Osteoblast (primary cell): ENCODE results near the gene TECPR2. TPM values are rescaled to one million over a fixed set of nuclear protein-coding genes. Genes with fewer than 3 reads are reported as not detected.

Source experiments
- DNase-seq: peaks from one replicate; pipeline ENCODE4 v3.0.0; 2011; ENCODE audit warnings: low spot score, mixed read lengths; ENCODE audit not compliant: insufficient read length; ENCODE audit errors: missing footprints
- H2AFZ ChIP-seq: 2 replicates; pipeline ENCODE4 v1.6.0; 2011; ENCODE audit warnings: mild to moderate bottlenecking, low read length
- H3K27ac ChIP-seq: 2 replicates; pipeline ENCODE4 v1.5.1; 2011; ENCODE audit warnings: mild to moderate bottlenecking, low read depth, low read length, moderate library complexity
- H3K27me3 ChIP-seq: 2 replicates; pipeline ENCODE4 v1.6.0; 2012; ENCODE audit warnings: mild to moderate bottlenecking, control low read depth, inconsistent platforms, low read length, moderate library complexity; ENCODE audit not compliant: insufficient read depth
- H3K36me3 ChIP-seq: 2 replicates; pipeline ENCODE4 v1.5.1; 2011; ENCODE audit warnings: mild to moderate bottlenecking, low read length, control low read depth, moderate library complexity; ENCODE audit not compliant: insufficient read depth
- H3K4me1 ChIP-seq: 2 replicates; pipeline ENCODE4 v1.5.1; 2011; ENCODE audit warnings: mild to moderate bottlenecking, low read length, control low read depth, moderate library complexity; ENCODE audit not compliant: insufficient read depth
- H3K4me2 ChIP-seq: 2 replicates; pipeline ENCODE4 v1.6.0; 2011; ENCODE audit warnings: mild to moderate bottlenecking, low read length; ENCODE audit not compliant: insufficient read depth
- H3K4me3 ChIP-seq: fragments of 200-600 bp; sonication (generic); 3 replicates; pipeline ENCODE4 v1.5.1; 2012; ENCODE audit warnings: mild to moderate bottlenecking, low read length, inconsistent platforms; ENCODE audit not compliant: insufficient read depth
- H3K79me2 ChIP-seq: 2 replicates; pipeline ENCODE4 v1.6.0; 2012; ENCODE audit warnings: mild to moderate bottlenecking, low read length, control low read depth, inconsistent platforms; ENCODE audit not compliant: insufficient read depth
- H3K9me3 ChIP-seq: 2 replicates; pipeline ENCODE4 v1.5.1; 2011; ENCODE audit warnings: low read depth, low read length, control low read depth
- H4K20me1 ChIP-seq: 2 replicates; pipeline ENCODE4 v1.6.0; 2012; ENCODE audit warnings: mild to moderate bottlenecking, low read length, control low read depth; ENCODE audit not compliant: insufficient read depth
- total RNA-seq: library from RNA; depleted of rRNA; stranded (reverse); fragments of >200 nt; gene quantifications from 2 replicates; pipeline ENCODE4 v1.2.3, GENCODE V29; 2012
- TF ChIP-seq, protein P1 (sequence below): IDR thresholded peaks from 2 replicates; pipeline ENCODE4 v1.5.1; 2011; ENCODE audit warnings: mild to moderate bottlenecking, low read depth, low read length, moderate library complexity; ENCODE audit errors: extremely low read depth

Gene TECPR2
- total RNA-seq, 1 donor, result 13.0 TPM

DNA sequence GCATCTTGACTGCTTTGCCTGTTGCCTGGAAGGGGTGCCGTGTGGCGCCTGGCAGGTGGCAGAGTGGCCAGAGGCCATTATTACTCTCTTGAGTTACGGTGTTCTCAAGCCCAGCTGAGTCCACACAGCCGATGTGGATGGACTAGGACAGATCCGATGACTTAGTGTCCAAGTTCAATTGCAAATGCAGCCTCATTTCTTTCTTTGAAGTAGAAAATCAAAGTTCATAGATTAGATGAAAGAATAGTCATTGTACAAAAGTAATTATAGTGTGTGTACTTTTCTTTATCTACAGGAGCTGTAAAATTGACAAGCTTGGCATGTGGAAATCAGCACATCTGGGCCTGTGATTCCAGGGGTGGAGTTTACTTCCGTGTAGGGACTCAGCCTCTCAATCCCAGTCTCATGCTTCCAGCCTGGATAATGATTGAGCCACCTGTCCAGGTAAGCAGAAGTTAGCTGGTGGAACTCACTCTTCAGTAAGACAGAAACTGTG lies 102.2 kb downstream of the TECPR2 start:
- Histone ChIP-seq H3K36me3 (peaks cover 28% of the 10 kb centered on the region), H3K9me3 (no peaks in the 10 kb centered on the region), H2AFZ (no peak overlapping the region), H3K4me3 (no peak overlapping the region), H3K79me2 (no peaks in the 10 kb centered on the region), H3K27me3 (no peaks in the 10 kb centered on the region), H3K4me1 (no peaks in the 10 kb centered on the region), H4K20me1 (no peaks in the 10 kb centered on the region), H3K27ac (no peak overlapping the region), H3K4me2 (no peak overlapping the region)
- no peak for DNase-seq
- TF ChIP-seq, protein P1, sequence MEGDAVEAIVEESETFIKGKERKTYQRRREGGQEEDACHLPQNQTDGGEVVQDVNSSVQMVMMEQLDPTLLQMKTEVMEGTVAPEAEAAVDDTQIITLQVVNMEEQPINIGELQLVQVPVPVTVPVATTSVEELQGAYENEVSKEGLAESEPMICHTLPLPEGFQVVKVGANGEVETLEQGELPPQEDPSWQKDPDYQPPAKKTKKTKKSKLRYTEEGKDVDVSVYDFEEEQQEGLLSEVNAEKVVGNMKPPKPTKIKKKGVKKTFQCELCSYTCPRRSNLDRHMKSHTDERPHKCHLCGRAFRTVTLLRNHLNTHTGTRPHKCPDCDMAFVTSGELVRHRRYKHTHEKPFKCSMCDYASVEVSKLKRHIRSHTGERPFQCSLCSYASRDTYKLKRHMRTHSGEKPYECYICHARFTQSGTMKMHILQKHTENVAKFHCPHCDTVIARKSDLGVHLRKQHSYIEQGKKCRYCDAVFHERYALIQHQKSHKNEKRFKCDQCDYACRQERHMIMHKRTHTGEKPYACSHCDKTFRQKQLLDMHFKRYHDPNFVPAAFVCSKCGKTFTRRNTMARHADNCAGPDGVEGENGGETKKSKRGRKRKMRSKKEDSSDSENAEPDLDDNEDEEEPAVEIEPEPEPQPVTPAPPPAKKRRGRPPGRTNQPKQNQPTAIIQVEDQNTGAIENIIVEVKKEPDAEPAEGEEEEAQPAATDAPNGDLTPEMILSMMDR, result no peak

DNA sequence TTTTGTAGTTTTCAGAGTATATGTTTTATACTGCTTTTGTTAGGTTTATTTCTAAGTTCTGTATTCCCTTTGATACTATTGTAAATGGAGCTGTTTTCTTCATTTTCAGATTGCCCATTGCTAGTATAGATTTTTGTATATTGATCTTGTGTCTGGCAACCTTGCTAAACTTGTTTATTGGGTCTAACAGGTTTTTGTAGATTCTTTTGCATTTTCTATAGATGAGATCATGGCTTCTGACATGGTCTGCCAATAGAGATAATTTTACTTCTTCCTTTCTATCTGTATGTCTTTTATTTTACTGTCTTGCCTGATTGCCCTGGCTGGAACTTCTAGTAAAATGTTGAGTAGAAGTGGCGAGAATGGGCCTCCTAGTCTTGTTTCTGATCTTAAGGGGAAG lies 106.5 kb downstream of the TECPR2 start:
- Histone ChIP-seq H3K4me2 (no peak overlapping the region), H4K20me1 (peaks cover 5% of the 10 kb centered on the region), H3K79me2 (no peaks in the 10 kb centered on the region), H3K27me3 (no peaks in the 10 kb centered on the region), H3K4me1 (no peaks in the 10 kb centered on the region), H3K27ac (no peak overlapping the region), H3K4me3 (no peak overlapping the region), H3K9me3 (no peaks in the 10 kb centered on the region), H2AFZ (no peak overlapping the region), H3K36me3 (peaks cover 22% of the 10 kb centered on the region)
- DNase-seq, result no peak
- TF ChIP-seq, protein P1, result no peak

DNA sequence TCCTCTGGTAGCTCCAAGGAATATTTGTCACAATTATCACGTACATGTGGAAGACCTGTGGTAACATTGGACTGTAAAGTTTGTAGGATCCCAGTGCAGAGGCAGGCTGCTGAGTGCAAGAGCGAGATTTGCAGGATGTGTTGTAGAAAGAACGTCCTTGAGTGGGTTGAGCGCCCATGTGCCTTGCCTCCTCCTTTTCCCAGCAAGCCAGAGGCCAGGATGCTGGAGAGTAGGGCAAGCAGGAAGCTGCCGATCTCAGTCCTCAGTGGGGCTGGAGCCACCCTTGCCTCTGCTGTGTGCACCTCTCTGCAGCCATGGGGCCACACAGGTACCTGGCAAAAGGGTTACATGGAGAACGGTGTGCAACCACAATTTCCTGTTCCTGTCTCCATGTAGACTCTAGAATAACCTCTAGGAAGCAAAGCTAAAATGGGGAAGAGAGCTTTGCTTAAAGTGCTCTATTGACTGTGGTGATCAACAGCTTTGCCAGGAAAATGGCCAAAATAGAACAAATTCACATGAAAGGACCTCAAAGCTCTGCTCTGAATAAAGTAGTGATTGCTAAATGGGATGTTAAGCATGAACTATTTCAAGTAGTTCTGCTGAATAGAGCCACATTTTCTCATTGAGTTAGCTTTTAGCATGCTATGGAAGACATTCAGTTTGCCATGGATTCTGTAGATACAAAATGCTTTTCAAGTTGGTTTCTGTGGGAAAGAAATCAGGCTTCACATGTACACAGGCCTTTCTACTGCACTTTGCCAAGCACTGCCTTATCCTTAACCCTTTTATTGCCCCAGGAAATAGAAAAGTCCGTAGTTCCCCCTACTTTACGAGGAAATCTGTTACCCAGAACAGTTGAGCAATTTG lies 109.4 kb downstream of the TECPR2 start:
- H3K4me3 ChIP-seq, result no peak overlapping the region
- H3K9me3 ChIP-seq, result no peaks in the 10 kb centered on the region

DNA sequence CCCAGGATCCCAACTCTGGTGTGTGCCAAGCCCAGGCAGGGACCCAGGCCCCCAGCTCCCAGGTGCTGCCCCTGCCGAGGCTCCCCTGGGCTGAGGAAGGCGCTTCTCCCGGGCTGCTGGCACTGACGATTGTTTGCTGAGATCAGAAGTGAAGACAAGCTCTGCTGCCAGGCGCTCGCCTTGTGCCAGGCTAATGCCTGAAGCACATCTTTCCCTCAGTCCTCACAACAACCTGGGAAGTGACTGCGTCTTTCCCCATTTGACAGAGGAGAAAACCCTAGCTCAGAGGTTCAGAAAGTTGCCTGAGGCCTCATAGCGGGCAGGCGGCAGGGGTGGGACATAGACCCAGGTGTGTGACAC lies 110.0 kb downstream of the TECPR2 start:
- TF ChIP-seq, protein P1, result no peak
- Histone ChIP-seq H3K4me1 (no peaks in the 10 kb centered on the region), H3K4me2 (no peak overlapping the region), H3K79me2 (no peaks in the 10 kb centered on the region), H3K36me3 (no peaks in the 10 kb centered on the region), H2AFZ (no peak overlapping the region), H3K4me3 (no peak overlapping the region), H3K27me3 (no peaks in the 10 kb centered on the region), H4K20me1 (peaks cover 5% of the 10 kb centered on the region), H3K9me3 (no peaks in the 10 kb centered on the region), H3K27ac (no peak overlapping the region)
- DNase-seq, result no peak

More for the DNA sequence above, 109.4 kb downstream of the TECPR2 start:
- Histone ChIP-seq H2AFZ (no peak overlapping the region), H3K4me2 (no peak overlapping the region), H4K20me1 (peaks cover 5% of the 10 kb centered on the region), H3K4me1 (no peaks in the 10 kb centered on the region), H3K27ac (no peak overlapping the region), H3K27me3 (no peaks in the 10 kb centered on the region), H3K36me3 (no peaks in the 10 kb centered on the region), H3K79me2 (no peaks in the 10 kb centered on the region)
- peak; percentile 15 for DNase-seq
- TF ChIP-seq, protein P1, result no peak
